Measurements from ENCODE around the gene ATXN1.

- TF ChIP-seq CTCF (IDR thresholded peaks at IDR 0.05; ENCODE audit: low read depth, low read length) (no peak), EZH2phosphoT487 (IDR thresholded peaks at IDR 0.05; ENCODE audit: low read depth) (no peak)
Measured at GRCh38 chr6:16314296-16314695, 447.0 kb downstream of the ATXN1 start.
